AG09309 (cell line): Measurements from ENCODE around the gene TRIM72.
A peak's percentile ranks its signal among the peaks of the same experiment; 100 is the strongest.
"Not testable (repeated sequence)": the region's sequence is repeated elsewhere in the genome, so short reads cannot be mapped to it uniquely, and the experiment has no call there.

Experiments
- DNase-seq: peaks from one replicate; pipeline ENCODE4 v3.0.0-alpha.2; 2010; ENCODE audit warnings: low read depth
- H3K4me3 ChIP-seq: 2 replicates; pipeline ENCODE4 v1.5.1; 2011; ENCODE audit warnings: mild to moderate bottlenecking, low read depth, low read length, moderate library complexity; ENCODE audit not compliant: control insufficient read depth
- TF ChIP-seq, protein P1 (sequence below): IDR thresholded peaks from 2 replicates; pipeline ENCODE4 v1.5.1; 2011; ENCODE audit warnings: mild to moderate bottlenecking, low read depth, low read length, inconsistent platforms; ENCODE audit not compliant: insufficient read depth, control insufficient read depth; ENCODE audit errors: missing control alignments

Gene TRIM72, protein sequence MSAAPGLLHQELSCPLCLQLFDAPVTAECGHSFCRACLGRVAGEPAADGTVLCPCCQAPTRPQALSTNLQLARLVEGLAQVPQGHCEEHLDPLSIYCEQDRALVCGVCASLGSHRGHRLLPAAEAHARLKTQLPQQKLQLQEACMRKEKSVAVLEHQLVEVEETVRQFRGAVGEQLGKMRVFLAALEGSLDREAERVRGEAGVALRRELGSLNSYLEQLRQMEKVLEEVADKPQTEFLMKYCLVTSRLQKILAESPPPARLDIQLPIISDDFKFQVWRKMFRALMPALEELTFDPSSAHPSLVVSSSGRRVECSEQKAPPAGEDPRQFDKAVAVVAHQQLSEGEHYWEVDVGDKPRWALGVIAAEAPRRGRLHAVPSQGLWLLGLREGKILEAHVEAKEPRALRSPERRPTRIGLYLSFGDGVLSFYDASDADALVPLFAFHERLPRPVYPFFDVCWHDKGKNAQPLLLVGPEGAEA

DNA sequence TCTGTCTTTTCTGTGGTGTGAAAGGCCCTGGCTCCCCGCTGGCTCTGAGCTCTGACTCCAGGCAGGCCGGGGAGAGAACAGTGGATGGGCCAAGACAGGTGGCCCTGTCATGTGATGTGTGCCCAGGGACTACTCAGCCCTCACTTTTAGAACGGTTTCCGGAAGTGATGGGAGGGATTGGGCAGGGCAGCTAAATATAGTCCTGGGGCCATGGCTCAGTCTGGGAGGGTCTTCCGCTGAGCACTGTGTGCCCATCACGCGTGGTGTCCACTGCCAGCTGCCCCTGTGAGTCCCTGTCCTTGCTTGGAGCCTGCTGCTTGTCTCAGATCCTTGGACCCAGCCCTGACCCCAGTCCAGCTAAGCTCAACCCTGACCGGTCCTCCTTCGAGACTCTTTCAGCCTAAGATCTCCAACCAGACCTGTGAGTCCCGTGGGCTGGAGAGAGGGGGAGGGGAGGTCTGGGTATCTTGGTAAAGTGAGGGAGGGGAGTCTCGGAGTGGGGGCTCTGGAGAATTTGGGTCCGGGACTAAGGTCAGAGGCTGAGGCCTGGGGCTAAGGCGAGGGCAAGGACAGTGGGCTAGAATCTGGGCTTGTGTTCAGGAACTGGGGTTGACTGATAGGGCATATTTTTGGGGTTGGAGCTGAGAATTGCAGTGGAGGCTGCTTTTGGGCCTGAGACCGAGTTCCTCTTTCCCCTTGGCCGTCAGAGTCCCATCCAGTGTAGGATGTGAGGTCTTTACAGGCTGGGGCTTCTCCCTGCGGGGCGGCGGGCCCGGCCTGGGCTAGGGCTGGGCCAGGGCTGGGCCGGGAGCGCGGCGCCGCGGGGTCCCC, at the start of gene TRIM72:
TRIM72 (plus strand) TSS at position 243 of the 831 bp plus-strand sequence. CDS start 620 bp downstream, outside the sequence.
- TF ChIP-seq, protein P1, sequence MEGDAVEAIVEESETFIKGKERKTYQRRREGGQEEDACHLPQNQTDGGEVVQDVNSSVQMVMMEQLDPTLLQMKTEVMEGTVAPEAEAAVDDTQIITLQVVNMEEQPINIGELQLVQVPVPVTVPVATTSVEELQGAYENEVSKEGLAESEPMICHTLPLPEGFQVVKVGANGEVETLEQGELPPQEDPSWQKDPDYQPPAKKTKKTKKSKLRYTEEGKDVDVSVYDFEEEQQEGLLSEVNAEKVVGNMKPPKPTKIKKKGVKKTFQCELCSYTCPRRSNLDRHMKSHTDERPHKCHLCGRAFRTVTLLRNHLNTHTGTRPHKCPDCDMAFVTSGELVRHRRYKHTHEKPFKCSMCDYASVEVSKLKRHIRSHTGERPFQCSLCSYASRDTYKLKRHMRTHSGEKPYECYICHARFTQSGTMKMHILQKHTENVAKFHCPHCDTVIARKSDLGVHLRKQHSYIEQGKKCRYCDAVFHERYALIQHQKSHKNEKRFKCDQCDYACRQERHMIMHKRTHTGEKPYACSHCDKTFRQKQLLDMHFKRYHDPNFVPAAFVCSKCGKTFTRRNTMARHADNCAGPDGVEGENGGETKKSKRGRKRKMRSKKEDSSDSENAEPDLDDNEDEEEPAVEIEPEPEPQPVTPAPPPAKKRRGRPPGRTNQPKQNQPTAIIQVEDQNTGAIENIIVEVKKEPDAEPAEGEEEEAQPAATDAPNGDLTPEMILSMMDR: no peak
- peak within 1 kb of the TSS; percentile 46; the same call in 1 of the 2 replicates for H3K4me3 ChIP-seq
- no peak for DNase-seq

DNA sequence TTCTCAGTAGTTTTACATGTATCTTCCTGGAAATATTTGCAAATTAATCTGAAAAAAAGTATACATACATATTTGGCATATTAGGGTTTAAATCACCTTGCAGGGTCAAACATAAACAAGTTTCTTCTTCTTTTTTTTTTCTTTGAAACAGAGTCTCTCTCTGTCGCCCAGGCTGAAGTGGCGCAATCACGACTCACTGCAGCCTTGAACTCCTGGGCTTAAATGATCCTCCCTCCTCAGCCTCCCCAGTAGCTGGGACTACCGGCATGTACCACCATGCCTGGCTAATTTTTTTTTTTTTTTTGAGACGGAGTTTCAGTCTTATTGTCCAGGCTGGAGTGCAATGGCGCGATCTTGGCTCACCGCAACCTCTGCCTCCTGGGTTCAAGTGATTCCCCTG, 46.6 kb upstream of the TRIM72 start:
- no peak for DNase-seq
- no peak overlapping the region for H3K4me3 ChIP-seq
- TF ChIP-seq, protein P1: no peak

DNA sequence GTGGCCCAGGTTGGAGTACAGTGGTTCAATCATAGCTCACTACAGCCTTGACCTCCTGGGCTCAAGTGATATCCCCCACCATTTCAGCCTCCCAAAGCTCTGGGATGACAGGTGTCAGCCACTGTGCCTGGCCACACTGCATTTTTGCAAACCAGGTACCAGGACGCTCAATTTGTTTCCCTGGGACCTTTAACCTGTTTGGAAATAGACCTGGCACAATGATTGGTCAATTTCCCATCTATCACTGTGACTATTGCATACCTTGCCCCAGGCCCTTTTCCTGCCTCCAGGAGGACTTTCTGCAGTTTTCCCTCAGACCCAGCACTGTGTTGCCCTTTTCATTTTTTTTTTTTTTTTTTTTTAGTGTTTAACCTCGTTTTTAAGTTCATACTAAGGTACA, 45.1 kb upstream of the TRIM72 start:
- no peak for DNase-seq
- no peak overlapping the region for H3K4me3 ChIP-seq
- TF ChIP-seq, protein P1: no peak

DNA sequence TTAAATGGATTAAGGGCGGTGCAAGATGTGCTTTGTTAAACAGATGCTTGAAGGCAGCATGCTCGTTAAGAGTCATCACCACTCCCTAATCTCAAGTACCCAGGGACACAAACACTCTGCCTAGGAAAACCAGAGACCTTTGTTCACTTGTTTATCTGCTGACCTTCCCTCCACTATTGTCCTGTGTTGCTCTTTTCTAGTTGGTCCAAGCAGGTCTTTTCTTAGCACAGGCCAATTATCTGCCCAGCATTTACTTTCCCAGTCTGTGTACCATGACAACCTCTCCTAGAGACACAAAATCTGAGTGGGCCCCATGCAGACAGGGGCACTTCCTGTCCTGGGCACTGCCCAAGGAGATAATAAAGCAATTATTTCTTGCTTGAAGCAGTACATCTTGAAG, 43.9 kb upstream of the TRIM72 start:
- not testable (repeated sequence) for H3K4me3 ChIP-seq, DNase-seq

DNA sequence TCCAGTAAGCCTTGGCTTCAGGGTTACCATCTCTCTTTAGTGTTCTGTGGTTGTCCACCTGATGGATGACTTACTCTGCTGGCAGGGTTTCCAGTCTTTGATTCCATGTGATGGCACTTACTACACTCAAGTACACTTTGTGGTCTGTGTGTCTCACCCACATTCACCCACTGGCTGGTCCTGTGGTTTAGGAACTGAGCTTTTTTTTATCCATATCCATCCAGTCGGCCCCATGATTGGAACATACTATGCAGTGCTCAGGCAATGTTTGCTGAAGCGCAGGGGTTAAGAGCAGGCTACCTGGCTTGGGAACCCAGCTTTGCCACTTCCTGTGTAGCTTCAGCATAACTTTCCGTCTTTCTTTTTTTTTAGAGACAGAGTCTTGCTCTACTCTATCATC, 36.8 kb upstream of the TRIM72 start:
- DNase-seq: peak; percentile 7
- H3K4me3 ChIP-seq: no peak overlapping the region
- TF ChIP-seq, protein P1: no peak

DNA sequence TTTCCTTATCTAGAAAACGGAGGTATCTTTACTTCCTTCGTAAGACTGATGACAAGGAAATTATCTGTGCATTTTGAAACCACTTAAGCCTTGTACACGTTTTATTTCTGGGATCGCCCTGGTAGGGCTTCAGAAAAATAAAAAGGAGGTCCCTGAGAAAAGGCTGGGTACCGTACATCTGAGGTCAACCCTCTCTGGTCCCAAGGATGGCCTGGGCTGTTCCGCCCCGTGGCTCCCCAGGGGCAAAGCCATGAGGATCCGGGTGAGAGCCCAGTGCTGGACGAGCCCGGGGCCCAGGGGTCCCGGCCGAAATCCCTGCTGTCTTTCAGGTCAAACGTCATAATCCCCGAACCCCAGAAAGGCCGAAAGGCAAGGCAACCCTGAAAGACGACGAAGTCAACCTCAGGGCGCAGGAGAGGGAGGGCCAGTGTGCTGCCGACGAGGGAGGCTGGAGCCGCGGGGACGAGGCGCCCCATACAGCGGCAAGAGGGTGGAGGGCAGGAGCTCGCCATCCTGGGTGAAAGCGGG, 34.6 kb upstream of the TRIM72 start:
- peak overlapping the region; percentile 90 for H3K4me3 ChIP-seq
- DNase-seq: no peak
- TF ChIP-seq, protein P1: no peak
